22Rv1 (cell line): ENCODE measurements around the gene CAD.

ENCODE experiments used
- ZFX ChIP-seq: fragments of 450-650 bp; IDR thresholded peaks from 2 replicates; pipeline ENCODE4 v1.6.1; 2017; ENCODE audit warnings: antibody characterized with exemption, borderline replicate concordance
- TF ChIP-seq, protein P1 (sequence below): fragments of 450-650 bp; IDR thresholded peaks from 2 replicates; pipeline ENCODE4 v1.5.1; 2017; ENCODE audit warnings: mild to moderate bottlenecking

DNA sequence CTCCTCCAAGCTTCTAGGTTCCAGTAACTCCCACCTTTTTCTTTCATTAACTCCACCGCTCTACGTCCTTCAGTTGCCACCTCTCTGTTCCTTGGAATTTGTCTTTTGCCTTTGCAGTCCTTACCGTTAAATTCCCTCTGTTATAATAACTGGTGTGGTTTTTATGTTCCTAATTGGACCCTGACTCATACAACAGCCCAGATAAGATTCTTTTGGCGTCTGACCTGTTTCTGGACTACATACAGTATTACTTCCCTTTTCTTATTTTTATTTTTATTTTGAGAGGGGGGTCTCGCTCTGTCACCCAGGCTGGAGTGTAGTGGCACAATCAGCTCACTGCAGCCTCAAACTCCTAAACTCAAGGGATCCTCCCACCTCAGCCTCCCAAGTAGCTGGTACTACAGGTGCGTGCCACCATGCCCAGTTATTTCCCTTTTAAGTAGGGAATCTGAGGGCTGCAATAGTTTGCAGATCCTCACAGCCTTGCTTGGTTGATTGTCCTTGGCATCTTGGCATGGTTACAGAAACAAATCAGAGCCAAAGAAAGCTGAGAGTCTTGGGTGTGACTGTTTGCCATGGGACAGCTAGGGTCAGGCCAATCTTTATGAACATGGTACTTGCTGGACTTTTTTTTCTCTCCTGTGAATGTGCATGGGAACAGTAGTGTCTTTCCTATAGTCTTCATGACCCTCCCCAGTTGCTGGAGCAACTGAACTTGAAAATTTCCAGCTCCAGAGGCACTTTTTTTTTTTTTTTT, 46.4 kb upstream of the CAD start:
- TF ChIP-seq, protein P1, sequence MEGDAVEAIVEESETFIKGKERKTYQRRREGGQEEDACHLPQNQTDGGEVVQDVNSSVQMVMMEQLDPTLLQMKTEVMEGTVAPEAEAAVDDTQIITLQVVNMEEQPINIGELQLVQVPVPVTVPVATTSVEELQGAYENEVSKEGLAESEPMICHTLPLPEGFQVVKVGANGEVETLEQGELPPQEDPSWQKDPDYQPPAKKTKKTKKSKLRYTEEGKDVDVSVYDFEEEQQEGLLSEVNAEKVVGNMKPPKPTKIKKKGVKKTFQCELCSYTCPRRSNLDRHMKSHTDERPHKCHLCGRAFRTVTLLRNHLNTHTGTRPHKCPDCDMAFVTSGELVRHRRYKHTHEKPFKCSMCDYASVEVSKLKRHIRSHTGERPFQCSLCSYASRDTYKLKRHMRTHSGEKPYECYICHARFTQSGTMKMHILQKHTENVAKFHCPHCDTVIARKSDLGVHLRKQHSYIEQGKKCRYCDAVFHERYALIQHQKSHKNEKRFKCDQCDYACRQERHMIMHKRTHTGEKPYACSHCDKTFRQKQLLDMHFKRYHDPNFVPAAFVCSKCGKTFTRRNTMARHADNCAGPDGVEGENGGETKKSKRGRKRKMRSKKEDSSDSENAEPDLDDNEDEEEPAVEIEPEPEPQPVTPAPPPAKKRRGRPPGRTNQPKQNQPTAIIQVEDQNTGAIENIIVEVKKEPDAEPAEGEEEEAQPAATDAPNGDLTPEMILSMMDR = no peak
- no peak for TF ChIP-seq ZFX
